Nephron (organoid): Measurements from ENCODE around the gene IMP3.

Experiments used
- H3K27ac Mint-ChIP-seq, 3 experiments: 2 replicates each; pipeline ENCODE4 v1.8.0; 2020; ENCODE audit warnings: mixed read lengths in 3 of 3, mild to moderate bottlenecking in 2 of 3, moderate library complexity in 1 of 3
- H3K27me3 Mint-ChIP-seq: 2 replicates; pipeline ENCODE4 v1.8.0; 2021; ENCODE audit warnings: low read depth, mild to moderate bottlenecking, moderate library complexity, mixed read lengths
- H3K36me3 Mint-ChIP-seq: 2 replicates; pipeline ENCODE4 v1.8.0; 2020; ENCODE audit warnings: low read depth, mixed read lengths
- H3K4me1 Mint-ChIP-seq: 2 replicates; pipeline ENCODE4 v1.8.0; 2020; ENCODE audit warnings: mixed read lengths
- H3K4me3 Mint-ChIP-seq, 3 experiments: 2 replicates each; pipeline ENCODE4 v1.8.0; 2020; ENCODE audit warnings: mild to moderate bottlenecking in 3 of 3, mixed read lengths in 3 of 3, moderate library complexity in 2 of 3
- H3K9me3 Mint-ChIP-seq: 2 replicates; pipeline ENCODE4 v1.8.0; 2020; ENCODE audit warnings: mixed read lengths
- TF ChIP-seq, protein P1 (sequence below), 3 experiments: fragments of 200-600 bp; sonication (generic); IDR thresholded peaks; one replicate each; pipeline ENCODE4 v1.5.0; 2021; ENCODE audit warnings: antibody characterized with exemption in 3 of 3; ENCODE audit not compliant: unreplicated experiment in 3 of 3

The IMP3 gene

GRCh38 chr15:75672646-75673425 is 32.8 kb upstream of the IMP3 start:
- Mint-ChIP-seq H3K36me3 (no peaks in the 10 kb centered on the region), H3K4me1 (peaks cover 17% of the 10 kb centered on the region), H3K27ac (peak overlapping the region; percentile 81 to 98 (median 94)), H3K9me3 (no peaks in the 10 kb centered on the region), H3K4me3 (peak overlapping the region; percentile 12 to 69 (median 48)), H3K27me3 (no peaks in the 10 kb centered on the region)
- TF ChIP-seq, protein P1, sequence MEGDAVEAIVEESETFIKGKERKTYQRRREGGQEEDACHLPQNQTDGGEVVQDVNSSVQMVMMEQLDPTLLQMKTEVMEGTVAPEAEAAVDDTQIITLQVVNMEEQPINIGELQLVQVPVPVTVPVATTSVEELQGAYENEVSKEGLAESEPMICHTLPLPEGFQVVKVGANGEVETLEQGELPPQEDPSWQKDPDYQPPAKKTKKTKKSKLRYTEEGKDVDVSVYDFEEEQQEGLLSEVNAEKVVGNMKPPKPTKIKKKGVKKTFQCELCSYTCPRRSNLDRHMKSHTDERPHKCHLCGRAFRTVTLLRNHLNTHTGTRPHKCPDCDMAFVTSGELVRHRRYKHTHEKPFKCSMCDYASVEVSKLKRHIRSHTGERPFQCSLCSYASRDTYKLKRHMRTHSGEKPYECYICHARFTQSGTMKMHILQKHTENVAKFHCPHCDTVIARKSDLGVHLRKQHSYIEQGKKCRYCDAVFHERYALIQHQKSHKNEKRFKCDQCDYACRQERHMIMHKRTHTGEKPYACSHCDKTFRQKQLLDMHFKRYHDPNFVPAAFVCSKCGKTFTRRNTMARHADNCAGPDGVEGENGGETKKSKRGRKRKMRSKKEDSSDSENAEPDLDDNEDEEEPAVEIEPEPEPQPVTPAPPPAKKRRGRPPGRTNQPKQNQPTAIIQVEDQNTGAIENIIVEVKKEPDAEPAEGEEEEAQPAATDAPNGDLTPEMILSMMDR (IDR thresholded peaks at IDR 0.05; ENCODE audit: unreplicated experiment in 3 of 3): no peak

DNA sequence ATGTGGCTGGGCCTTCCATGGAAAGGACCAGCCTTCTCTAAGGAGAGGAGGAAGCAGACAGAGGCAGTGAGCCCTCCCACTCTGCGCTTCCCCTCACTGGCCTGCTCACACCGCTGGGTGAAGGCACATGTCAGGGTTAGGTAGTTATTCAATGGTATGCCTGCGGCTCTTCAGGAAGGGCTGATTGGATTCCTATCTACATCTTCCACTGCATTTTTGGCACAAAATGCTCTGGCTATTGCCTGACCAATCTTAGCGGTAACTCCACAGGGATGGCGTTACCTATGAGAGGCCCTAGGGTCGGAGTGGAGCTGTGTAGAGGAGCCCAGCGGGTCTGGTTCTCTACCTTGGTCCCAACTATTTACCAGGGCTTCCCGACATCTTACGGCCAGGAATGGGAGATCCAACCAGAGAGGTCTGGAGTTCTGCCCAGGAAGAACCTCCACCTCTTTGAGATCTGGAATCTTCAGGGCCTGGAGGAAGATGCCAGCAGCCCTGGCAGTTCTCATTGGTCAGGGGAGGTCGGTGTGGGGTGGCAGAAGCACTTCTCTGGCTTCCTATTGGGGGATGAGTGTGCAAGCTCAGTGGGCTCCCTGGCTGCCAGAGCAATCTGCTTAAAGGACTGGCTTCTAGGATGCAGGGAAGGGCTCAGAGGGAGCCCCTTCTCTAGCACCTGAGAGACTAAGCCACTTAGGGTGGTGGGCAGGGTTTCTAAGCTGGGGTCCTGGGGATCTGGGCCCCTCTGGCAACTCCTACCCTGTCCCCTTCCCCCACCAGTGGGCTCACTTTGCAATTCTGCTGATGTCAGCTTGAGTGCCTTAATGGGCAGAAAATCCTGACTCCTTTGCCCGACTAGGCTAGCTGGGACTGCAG is 31.9 kb upstream of the IMP3 start:
- Mint-ChIP-seq H3K4me1 (peaks cover 17% of the 10 kb centered on the region), H3K27me3 (no peaks in the 10 kb centered on the region), H3K36me3 (no peaks in the 10 kb centered on the region), H3K4me3 (peak overlapping the region in 1 of 3 experiments; percentile 69), H3K27ac (peak overlapping the region; percentile 81 to 98 (median 94)), H3K9me3 (no peaks in the 10 kb centered on the region)
- TF ChIP-seq, protein P1 (IDR thresholded peaks at IDR 0.05; ENCODE audit: unreplicated experiment in 3 of 3): no peak

GRCh38 chr15:75669879-75670212 is 29.8 kb upstream of the IMP3 start:
- no peak overlapping the region for H3K4me3 Mint-ChIP-seq
- no peak overlapping the region for H3K27ac Mint-ChIP-seq

GRCh38 chr15:75669191-75669878 is 29.3 kb upstream of the IMP3 start:
- Mint-ChIP-seq H3K27ac (no peak overlapping the region), H3K27me3 (peaks cover 4% of the 10 kb centered on the region)
- TF ChIP-seq, protein P1 (IDR thresholded peaks at IDR 0.05; ENCODE audit: unreplicated experiment in 3 of 3): no peak

More at GRCh38 chr15:75669879-75670212, 29.8 kb upstream of the IMP3 start:
- peaks cover 4% of the 10 kb centered on the region for H3K36me3 Mint-ChIP-seq
- peaks cover 21% of the 10 kb centered on the region for H3K4me1 Mint-ChIP-seq
- TF ChIP-seq, protein P1 (IDR thresholded peaks at IDR 0.05; ENCODE audit: unreplicated experiment in 3 of 3): no peak
- no peaks in the 10 kb centered on the region for H3K9me3 Mint-ChIP-seq
- peaks cover 4% of the 10 kb centered on the region for H3K27me3 Mint-ChIP-seq

DNA sequence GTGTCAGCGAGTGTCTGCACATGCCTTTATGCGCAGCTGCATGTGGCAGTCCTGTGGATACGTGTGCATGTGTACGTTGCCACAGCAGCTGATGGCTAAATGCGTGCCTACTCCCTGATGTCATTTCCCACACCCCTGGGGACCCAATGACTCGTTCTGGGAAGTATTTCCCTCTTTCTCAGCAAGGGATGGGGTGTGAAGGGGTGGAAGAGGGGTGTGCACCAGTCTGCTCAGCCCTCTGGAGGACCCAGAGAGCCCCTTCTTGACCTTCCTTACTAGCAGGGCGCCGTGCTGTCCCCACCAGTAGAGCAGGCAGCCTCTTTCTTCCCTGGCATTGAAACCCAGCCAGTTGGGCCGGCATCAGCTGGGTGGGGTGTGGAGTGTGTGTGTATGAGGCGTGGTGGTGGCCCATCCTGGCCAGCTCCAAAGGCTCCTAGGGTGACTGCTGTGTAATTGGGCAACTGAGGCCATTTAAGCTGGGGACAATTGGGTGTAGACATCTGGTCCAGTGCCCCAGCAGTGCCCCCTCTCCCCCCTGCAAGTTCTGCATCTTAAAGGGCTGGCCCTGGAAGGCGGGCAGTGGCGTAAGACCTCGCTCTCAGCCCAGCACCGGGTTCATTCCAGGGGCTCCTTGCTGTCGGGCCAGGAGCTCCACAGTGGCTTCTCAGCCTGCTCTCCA is 26.9 kb upstream of the IMP3 start:
- H3K36me3 Mint-ChIP-seq: peaks cover 4% of the 10 kb centered on the region
- H3K4me1 Mint-ChIP-seq: peaks cover 5% of the 10 kb centered on the region
- H3K9me3 Mint-ChIP-seq: no peaks in the 10 kb centered on the region
- peaks cover 4% of the 10 kb centered on the region for H3K27me3 Mint-ChIP-seq
- TF ChIP-seq, protein P1 (IDR thresholded peaks at IDR 0.05; ENCODE audit: unreplicated experiment in 3 of 3): no peak
- no peak overlapping the region for H3K4me3 Mint-ChIP-seq
- no peak overlapping the region for H3K27ac Mint-ChIP-seq

More at GRCh38 chr15:75669191-75669878, 29.3 kb upstream of the IMP3 start:
- Mint-ChIP-seq H3K9me3 (no peaks in the 10 kb centered on the region), H3K4me1 (peaks cover 21% of the 10 kb centered on the region), H3K36me3 (peaks cover 4% of the 10 kb centered on the region), H3K4me3 (no peak overlapping the region)
